ENCODE measurements around the gene SCYGR1.

- TF ChIP-seq POLR2AphosphoS5 (IDR thresholded peaks at IDR 0.05) (no peak), CTCF (IDR thresholded peaks at IDR 0.05) (no peak), EP300 (IDR thresholded peaks at IDR 0.05) (no peak), POLR2A (IDR thresholded peaks at IDR 0.05; ENCODE audit: low read depth) (no peak)
Measured at GRCh38 chr2:227379095-227379494, 8.7 kb downstream of the SCYGR1 start, which contains the start of gene TM4SF20.

Data from esophagus muscularis mucosa (tissue), 4 donors.